ENCODE data around the gene SDC1.

SDC1 gene

GRCh38 chr2:20190170-20190569 lies 34.8 kb downstream of the SDC1 start:
- peaks cover 6% of the 10 kb centered on the region for H3K27me3 ChIP-seq (ENCODE audit: insufficient read depth, low read length, poor library complexity)
- DNase-seq = no peak
- no peaks in the 10 kb centered on the region for H3K9me3 ChIP-seq (ENCODE audit: insufficient read depth, low read length, severe bottlenecking)
- no peak overlapping the region for H3K9ac ChIP-seq (ENCODE audit: low read depth, low read length)
- no peaks in the 10 kb centered on the region for H4K20me1 ChIP-seq (ENCODE audit: insufficient read depth, low read length)
- no peaks in the 10 kb centered on the region for H3K79me2 ChIP-seq (ENCODE audit: insufficient read depth, low read length)
- H3K27ac ChIP-seq (ENCODE audit: low read length) = no peak overlapping the region
- H2AFZ ChIP-seq (ENCODE audit: low read depth, low read length) = no peak overlapping the region
- no peak for TF ChIP-seq EZH2 (IDR thresholded peaks at IDR 0.05; ENCODE audit: borderline replicate concordance, low read depth, low read length, severe bottlenecking)
- no peak for TF ChIP-seq CTCF (IDR thresholded peaks at IDR 0.05; ENCODE audit: borderline replicate concordance, extremely low read depth, low read length, poor library complexity, severe bottlenecking)
- no peak overlapping the region for H3K4me3 ChIP-seq (ENCODE audit: low read depth in 1 of 2, low read length in 2 of 2)
- no peak overlapping the region for H3K4me2 ChIP-seq (ENCODE audit: insufficient read depth, low read length)
- no peaks in the 10 kb centered on the region for H3K4me1 ChIP-seq (ENCODE audit: insufficient read depth, low read length)
- ATAC-seq (ENCODE audit: insufficient read depth, low read depth) = no peak
- H3K36me3 ChIP-seq (ENCODE audit: insufficient read depth, low read length) = no peaks in the 10 kb centered on the region

- DNase-seq (no peak), ATAC-seq (ENCODE audit: insufficient read depth, low read depth) (no peak)
- Histone ChIP-seq H3K4me1 (ENCODE audit: insufficient read depth, low read length) (no peaks in the 10 kb centered on the region), H3K4me2 (ENCODE audit: insufficient read depth, low read length) (no peak overlapping the region), H3K9me3 (ENCODE audit: insufficient read depth, low read length, severe bottlenecking) (no peaks in the 10 kb centered on the region), H4K20me1 (ENCODE audit: insufficient read depth, low read length) (no peaks in the 10 kb centered on the region), H3K36me3 (ENCODE audit: insufficient read depth, low read length) (no peaks in the 10 kb centered on the region), H3K9ac (ENCODE audit: low read depth, low read length) (no peak overlapping the region), H3K4me3 (ENCODE audit: low read depth in 1 of 2, low read length in 2 of 2) (no peak overlapping the region), H3K79me2 (ENCODE audit: insufficient read depth, low read length) (no peaks in the 10 kb centered on the region), H3K27ac (ENCODE audit: low read length) (no peak overlapping the region), H3K27me3 (ENCODE audit: insufficient read depth, low read length, poor library complexity) (peaks cover 6% of the 10 kb centered on the region), H2AFZ (ENCODE audit: low read depth, low read length) (no peak overlapping the region)
- TF ChIP-seq CTCF (IDR thresholded peaks at IDR 0.05; ENCODE audit: borderline replicate concordance, extremely low read depth, low read length, poor library complexity, severe bottlenecking) = no peak
- no peak for TF ChIP-seq EZH2 (IDR thresholded peaks at IDR 0.05; ENCODE audit: borderline replicate concordance, low read depth, low read length, severe bottlenecking)
Measured at GRCh38 chr2:20189299-20189931, 35.5 kb downstream of the SDC1 start.

- Histone ChIP-seq H3K27ac (ENCODE audit: low read length) (no peak overlapping the region), H4K20me1 (ENCODE audit: insufficient read depth, low read length) (no peaks in the 10 kb centered on the region), H3K79me2 (ENCODE audit: insufficient read depth, low read length) (no peaks in the 10 kb centered on the region), H3K4me2 (ENCODE audit: insufficient read depth, low read length) (no peak overlapping the region), H3K4me1 (ENCODE audit: insufficient read depth, low read length) (no peaks in the 10 kb centered on the region), H3K9me3 (ENCODE audit: insufficient read depth, low read length, severe bottlenecking) (no peaks in the 10 kb centered on the region), H3K27me3 (ENCODE audit: insufficient read depth, low read length, poor library complexity) (peaks cover 10% of the 10 kb centered on the region), H3K4me3 (ENCODE audit: low read depth in 1 of 2, low read length in 2 of 2) (no peak overlapping the region), H3K9ac (ENCODE audit: low read depth, low read length) (no peak overlapping the region), H2AFZ (ENCODE audit: low read depth, low read length) (no peak overlapping the region), H3K36me3 (ENCODE audit: insufficient read depth, low read length) (no peaks in the 10 kb centered on the region)
- ATAC-seq (ENCODE audit: insufficient read depth, low read depth) (no peak), DNase-seq (no peak)
- TF ChIP-seq CTCF (IDR thresholded peaks at IDR 0.05; ENCODE audit: borderline replicate concordance, extremely low read depth, low read length, poor library complexity, severe bottlenecking) (no peak), EZH2 (IDR thresholded peaks at IDR 0.05; ENCODE audit: borderline replicate concordance, low read depth, low read length, severe bottlenecking) (no peak)
Measured at GRCh38 chr2:20188851-20189250, 36.1 kb downstream of the SDC1 start.
